NCI-H510A treated with DMSO at 0.1 percent for 48 hours (cell line): ENCODE results near the gene TIMM23B.
"Not testable (repeated sequence)": the region's sequence is repeated elsewhere in the genome, so short reads cannot be mapped to it uniquely, and the experiment has no call there.

Experiments used
- DNase-seq: peaks from one replicate; lab custom pipeline; 2025; lab: John Stamatoyannopoulos, UW

The TIMM23B gene

GRCh38 chr10:49941447-49942338 lies at the start of gene TIMM23B, which contains the start of gene PARG:
Gene TIMM23B, plus strand, starts transcription at chr10:49942053. Its CDS starts 142 bp downstream, at chr10:49942195.
Gene PARG, minus strand, starts transcription at chr10:49942027. Its CDS starts 302 bp downstream, at chr10:49941725.
- peak; percentile 15 for DNase-seq

- not testable (repeated sequence) for DNase-seq
Observed at GRCh38 chr10:49899999-49900398, 41.9 kb upstream of the TIMM23B start.

- DNase-seq = not testable (repeated sequence)
Observed at GRCh38 chr10:49900406-49900805, 41.4 kb upstream of the TIMM23B start.

GRCh38 chr10:49903829-49904228 lies 38.0 kb upstream of the TIMM23B start:
- not testable (repeated sequence) for DNase-seq

- DNase-seq = not testable (repeated sequence)
Observed at GRCh38 chr10:49908290-49909080, 33.4 kb upstream of the TIMM23B start.

- not testable (repeated sequence) for DNase-seq
Observed at GRCh38 chr10:49910295-49910694, 31.6 kb upstream of the TIMM23B start.

- not testable (repeated sequence) for DNase-seq
Observed at GRCh38 chr10:49916451-49916850, 25.4 kb upstream of the TIMM23B start.

- not testable (repeated sequence) for DNase-seq
Observed at GRCh38 chr10:49917927-49918326, 23.9 kb upstream of the TIMM23B start.

- not testable (repeated sequence) for DNase-seq
Observed at GRCh38 chr10:49922041-49922440, 19.8 kb upstream of the TIMM23B start.

- not testable (repeated sequence) for DNase-seq
Observed at GRCh38 chr10:49923572-49923971, 18.3 kb upstream of the TIMM23B start.

- DNase-seq = not testable (repeated sequence)
Observed at GRCh38 chr10:49931276-49931675, 10.6 kb upstream of the TIMM23B start.

GRCh38 chr10:49931959-49932728 lies 9.7 kb upstream of the TIMM23B start:
- DNase-seq = not testable (repeated sequence)

GRCh38 chr10:49942339-49942705 lies 469 bp downstream of the TIMM23B start:
- not testable (repeated sequence) for DNase-seq

GRCh38 chr10:49943607-49944006 lies 1.8 kb downstream of the TIMM23B start:
- DNase-seq = not testable (repeated sequence)

GRCh38 chr10:49948142-49948541 lies 6.3 kb downstream of the TIMM23B start:
- DNase-seq = not testable (repeated sequence)

- DNase-seq = not testable (repeated sequence)
Observed at GRCh38 chr10:49948737-49949136, 6.9 kb downstream of the TIMM23B start.

GRCh38 chr10:49952006-49952405 lies 10.2 kb downstream of the TIMM23B start:
- DNase-seq = not testable (repeated sequence)

GRCh38 chr10:49953122-49953521 lies 11.3 kb downstream of the TIMM23B start:
- not testable (repeated sequence) for DNase-seq

GRCh38 chr10:49970331-49970857 lies 28.5 kb downstream of the TIMM23B start:
- not testable (repeated sequence) for DNase-seq

GRCh38 chr10:49971466-49971865 lies 29.6 kb downstream of the TIMM23B start:
- DNase-seq = not testable (repeated sequence)

GRCh38 chr10:49972094-49972493 lies 30.2 kb downstream of the TIMM23B start:
- not testable (repeated sequence) for DNase-seq
